DLD1 (cell line): ENCODE measurements around the gene PPP4R3A.
"Not testable (repeated sequence)": the region's sequence is repeated elsewhere in the genome, so short reads cannot be mapped to it uniquely, and the experiment has no call there.

Experiments used
- in situ Hi-C: cut with HindIII; loops from 2 replicates; pipeline ENCODE4 v1.10.0; 2017; ENCODE audit warnings: low sequenced_read_pairs

The PPP4R3A gene

GRCh38 chr14:91410771-91411536 is 99.2 kb downstream of the PPP4R3A start:
- in situ Hi-C loops, result no loop called here

- in situ Hi-C loops, result no loop called here
These were observed 100.0 kb downstream of the PPP4R3A start for GRCh38 chr14:91409928-91410718.

GRCh38 chr14:91409240-91409639 is 100.9 kb downstream of the PPP4R3A start:
- in situ Hi-C loops, result not testable (repeated sequence)
